Ascending aorta (tissue), 2 donors: ENCODE data around the gene SLC38A1. TPM values are rescaled to one million over a fixed set of nuclear protein-coding genes. Genes with fewer than 3 reads are reported as not detected.
"Not testable (repeated sequence)": the region's sequence is repeated elsewhere in the genome, so short reads cannot be mapped to it uniquely, and the experiment has no call there.

Experiments used
- DNase-seq, 2 donors: peaks; one replicate each; pipeline ENCODE4 v3.0.0-alpha.2; 2019; ENCODE audit warnings: low spot score in 2 of 2
- H3K27ac ChIP-seq, 2 donors: fragments of 200-600 bp; sonication (generic); one replicate each; pipeline ENCODE4 v1.5.1; 2016 to 2017; ENCODE audit warnings: mild to moderate bottlenecking in 1 of 2
- H3K27me3 ChIP-seq: fragments of 200-600 bp; sonication (generic); one replicate; pipeline ENCODE4 v1.5.1; 2017
- H3K36me3 ChIP-seq, 2 donors: fragments of 200-600 bp; sonication (generic); one replicate each; pipeline ENCODE4 v1.5.1; 2016
- H3K4me1 ChIP-seq, 2 donors: fragments of 200-600 bp; sonication (generic); one replicate each; pipeline ENCODE4 v1.5.1; 2016 to 2017; ENCODE audit warnings: mild to moderate bottlenecking in 1 of 2
- H3K4me3 ChIP-seq, 2 donors: fragments of 200-600 bp; sonication (generic); one replicate each; pipeline ENCODE4 v1.5.1; 2016 to 2017; ENCODE audit warnings: mild to moderate bottlenecking in 1 of 2
- H3K9me3 ChIP-seq, 2 donors: fragments of 200-600 bp; sonication (generic); one replicate each; pipeline ENCODE4 v1.5.1; 2016
- intact Hi-C: fragments of 100-400 bp; cut with DNase I; formaldehyde crosslinking; loops from one replicate; pipeline ENCODE4 v1.15.1; 2023
- total RNA-seq: library from RNA; depleted of rRNA; stranded (reverse); fragments of >200 nt; gene quantifications from one replicate; pipeline ENCODE4 v1.1.0, GENCODE V29; 2016
- TF ChIP-seq, protein P1 (sequence below), 3 experiments: fragments of 200-600 bp in 2 of 3; fragments of 450-650 bp in 1 of 3; sonication (generic) in 2 of 3; IDR thresholded peaks; one replicate each; pipeline ENCODE4 v1.5.1; 2016 to 2019; ENCODE audit warnings: antibody characterized with exemption in 3 of 3, mild to moderate bottlenecking in 1 of 3, moderate library complexity in 1 of 3

SLC38A1 gene
- total RNA-seq, 1 donor from 2014 or later = 12.8 TPM

DNA sequence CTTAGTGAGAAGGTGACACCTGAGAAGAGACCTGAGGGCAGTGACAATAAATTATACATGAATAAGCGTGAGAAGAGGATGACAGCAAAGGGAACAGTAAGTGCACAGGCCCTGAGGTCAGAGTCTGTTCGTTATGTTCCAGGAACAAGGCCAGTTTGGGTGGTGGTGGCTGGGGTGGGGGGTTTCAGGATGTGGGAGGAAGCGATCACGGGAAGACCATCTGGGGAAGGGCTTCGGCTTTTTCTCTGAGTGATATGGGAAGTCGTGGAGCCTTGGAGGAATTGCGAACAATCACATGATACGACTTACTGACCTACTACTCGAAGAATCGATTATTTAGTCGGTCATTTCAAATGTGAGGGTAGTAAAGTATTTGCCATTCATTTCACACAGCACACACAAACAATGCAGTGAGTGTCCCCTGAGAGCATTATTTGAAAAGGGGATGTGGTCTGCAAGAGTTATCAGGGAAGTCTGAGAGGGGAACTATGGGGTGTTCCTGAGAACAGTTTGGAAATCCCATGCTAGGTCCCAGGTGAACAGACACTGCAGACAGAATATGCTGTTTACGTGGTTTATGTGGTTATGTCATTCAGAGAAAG is 94.7 kb downstream of the SLC38A1 start:
- Histone ChIP-seq H3K9me3 (no peaks in the 10 kb centered on the region), H3K27ac (no peak overlapping the region), H3K36me3 (no peaks in the 10 kb centered on the region), H3K4me3 (no peak overlapping the region), H3K27me3 (no peaks in the 10 kb centered on the region), H3K4me1 (no peaks in the 10 kb centered on the region)
- DNase-seq = no peak
- TF ChIP-seq, protein P1, sequence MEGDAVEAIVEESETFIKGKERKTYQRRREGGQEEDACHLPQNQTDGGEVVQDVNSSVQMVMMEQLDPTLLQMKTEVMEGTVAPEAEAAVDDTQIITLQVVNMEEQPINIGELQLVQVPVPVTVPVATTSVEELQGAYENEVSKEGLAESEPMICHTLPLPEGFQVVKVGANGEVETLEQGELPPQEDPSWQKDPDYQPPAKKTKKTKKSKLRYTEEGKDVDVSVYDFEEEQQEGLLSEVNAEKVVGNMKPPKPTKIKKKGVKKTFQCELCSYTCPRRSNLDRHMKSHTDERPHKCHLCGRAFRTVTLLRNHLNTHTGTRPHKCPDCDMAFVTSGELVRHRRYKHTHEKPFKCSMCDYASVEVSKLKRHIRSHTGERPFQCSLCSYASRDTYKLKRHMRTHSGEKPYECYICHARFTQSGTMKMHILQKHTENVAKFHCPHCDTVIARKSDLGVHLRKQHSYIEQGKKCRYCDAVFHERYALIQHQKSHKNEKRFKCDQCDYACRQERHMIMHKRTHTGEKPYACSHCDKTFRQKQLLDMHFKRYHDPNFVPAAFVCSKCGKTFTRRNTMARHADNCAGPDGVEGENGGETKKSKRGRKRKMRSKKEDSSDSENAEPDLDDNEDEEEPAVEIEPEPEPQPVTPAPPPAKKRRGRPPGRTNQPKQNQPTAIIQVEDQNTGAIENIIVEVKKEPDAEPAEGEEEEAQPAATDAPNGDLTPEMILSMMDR (IDR thresholded peaks at IDR 0.05) = no peak
- intact Hi-C loops = no loop called here

DNA sequence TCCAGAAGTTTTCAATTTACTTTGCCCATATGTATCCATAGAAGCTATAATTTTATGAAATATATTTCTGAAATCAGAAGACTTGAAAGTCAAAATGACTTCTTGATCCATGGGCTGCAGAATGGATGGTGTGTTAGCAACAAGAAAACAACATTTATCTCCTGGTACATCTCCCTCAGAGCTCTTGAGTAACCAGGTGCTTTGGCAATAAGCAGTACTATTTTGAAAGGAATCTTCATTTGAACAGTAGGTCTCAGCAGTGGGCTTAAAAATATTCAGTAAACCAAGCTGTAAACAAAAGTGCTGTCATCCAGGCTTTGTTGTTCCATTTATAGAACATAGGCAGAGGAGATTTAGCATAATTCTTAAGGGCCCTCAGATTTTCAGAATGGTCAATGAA is 100.4 kb downstream of the SLC38A1 start:
- intact Hi-C loops = no loop called here
- Histone ChIP-seq H3K9me3 (peaks cover 0 to 4% of the 10 kb centered on the region in 2 donors), H3K4me3 (no peak overlapping the region), H3K4me1 (no peaks in the 10 kb centered on the region), H3K27ac (no peak overlapping the region), H3K36me3 (no peaks in the 10 kb centered on the region), H3K27me3 (no peaks in the 10 kb centered on the region)
- DNase-seq = no peak
- TF ChIP-seq, protein P1 (IDR thresholded peaks at IDR 0.05) = no peak

DNA sequence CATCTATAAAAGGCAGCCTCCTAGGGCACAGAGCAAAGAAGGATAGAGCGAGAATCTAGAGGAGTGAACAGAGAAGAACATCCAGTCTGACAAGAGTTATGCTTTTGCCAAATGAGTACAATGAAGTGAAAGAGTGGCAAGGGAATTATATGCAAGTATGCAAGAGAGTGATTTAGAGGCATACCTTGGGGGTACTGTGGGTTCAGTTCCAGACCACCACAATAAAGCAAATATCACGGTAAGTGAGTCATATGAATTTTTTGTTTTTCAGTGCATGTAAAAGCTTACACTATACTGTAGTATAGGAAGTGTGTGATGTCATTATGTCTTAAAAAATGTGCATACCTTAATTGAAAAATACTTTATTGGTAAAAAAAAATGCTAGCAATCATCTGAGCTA is 101.4 kb downstream of the SLC38A1 start:
- no peak for DNase-seq
- H3K4me3 ChIP-seq = no peak overlapping the region
- H3K4me1 ChIP-seq = no peaks in the 10 kb centered on the region
- peaks cover 0 to 4% of the 10 kb centered on the region in 2 donors for H3K9me3 ChIP-seq
- no peaks in the 10 kb centered on the region for H3K27me3 ChIP-seq
- TF ChIP-seq, protein P1 (IDR thresholded peaks at IDR 0.05) = no peak
- H3K36me3 ChIP-seq = no peaks in the 10 kb centered on the region
- intact Hi-C loops = no loop called here
- no peak overlapping the region for H3K27ac ChIP-seq

DNA sequence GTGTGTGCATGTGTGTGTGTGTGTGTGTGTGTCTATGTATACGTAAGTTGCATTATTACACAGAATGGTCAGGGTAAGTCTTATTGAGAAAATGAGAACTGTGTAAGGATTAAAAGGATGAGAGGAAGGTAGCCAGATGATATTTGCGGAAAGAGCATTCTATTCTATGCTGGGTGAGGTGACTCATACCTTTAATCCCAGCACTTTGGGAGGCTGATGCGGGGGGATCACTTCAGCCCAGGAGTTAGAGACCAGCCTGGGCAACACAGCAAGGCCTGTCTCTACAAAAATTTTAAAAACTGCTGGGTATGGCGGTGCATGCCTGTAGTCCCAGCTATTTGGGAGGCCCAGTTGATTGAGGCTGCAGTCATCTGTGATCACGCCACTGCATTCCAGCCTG is 103.7 kb downstream of the SLC38A1 start:
- intact Hi-C loops = no loop called here
- no peak overlapping the region for H3K4me3 ChIP-seq
- H3K27ac ChIP-seq = no peak overlapping the region

DNA sequence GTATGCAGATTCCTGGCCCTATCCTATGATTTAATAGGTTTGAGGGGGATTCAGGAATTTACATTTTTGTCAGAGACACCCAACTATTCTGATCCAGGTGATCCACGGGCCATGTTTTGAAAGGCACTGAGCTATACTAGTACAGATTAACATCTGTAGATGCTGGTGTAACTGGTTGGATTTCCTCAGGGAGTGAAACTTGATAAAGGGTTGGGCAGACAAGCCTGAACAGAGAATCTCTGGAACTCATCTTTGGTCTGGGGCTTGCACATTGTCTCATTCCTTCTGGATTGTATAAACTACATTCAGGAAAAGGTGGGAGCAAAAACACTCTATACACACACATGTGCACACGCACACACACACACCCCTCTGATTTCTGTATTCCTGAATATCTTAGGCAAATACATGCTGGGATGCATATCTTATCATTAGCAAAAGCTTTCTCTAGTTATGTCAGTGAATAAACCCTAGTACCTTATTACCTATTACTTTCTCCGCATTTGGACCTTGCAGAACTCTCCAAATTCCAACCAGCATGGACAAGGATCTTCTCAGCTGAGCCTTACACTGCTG is 104.6 kb downstream of the SLC38A1 start:
- Histone ChIP-seq H3K4me3 (no peak overlapping the region), H3K9me3 (peaks cover 0 to 4% of the 10 kb centered on the region in 2 donors), H3K36me3 (no peaks in the 10 kb centered on the region), H3K27me3 (no peaks in the 10 kb centered on the region), H3K4me1 (peaks cover under 1 to 11% of the 10 kb centered on the region in 2 donors), H3K27ac (no peak overlapping the region)
- no peak for DNase-seq
- TF ChIP-seq, protein P1 (IDR thresholded peaks at IDR 0.05) = no peak
- intact Hi-C loops = no loop called here

More for the DNA sequence above, 103.7 kb downstream of the SLC38A1 start:
- H3K36me3 ChIP-seq = no peaks in the 10 kb centered on the region
- no peaks in the 10 kb centered on the region for H3K27me3 ChIP-seq
- peaks cover 0 to 8% of the 10 kb centered on the region in 2 donors for H3K4me1 ChIP-seq
- H3K9me3 ChIP-seq = peaks cover 0 to 4% of the 10 kb centered on the region in 2 donors
- DNase-seq = no peak
- TF ChIP-seq, protein P1 (IDR thresholded peaks at IDR 0.05) = no peak

DNA sequence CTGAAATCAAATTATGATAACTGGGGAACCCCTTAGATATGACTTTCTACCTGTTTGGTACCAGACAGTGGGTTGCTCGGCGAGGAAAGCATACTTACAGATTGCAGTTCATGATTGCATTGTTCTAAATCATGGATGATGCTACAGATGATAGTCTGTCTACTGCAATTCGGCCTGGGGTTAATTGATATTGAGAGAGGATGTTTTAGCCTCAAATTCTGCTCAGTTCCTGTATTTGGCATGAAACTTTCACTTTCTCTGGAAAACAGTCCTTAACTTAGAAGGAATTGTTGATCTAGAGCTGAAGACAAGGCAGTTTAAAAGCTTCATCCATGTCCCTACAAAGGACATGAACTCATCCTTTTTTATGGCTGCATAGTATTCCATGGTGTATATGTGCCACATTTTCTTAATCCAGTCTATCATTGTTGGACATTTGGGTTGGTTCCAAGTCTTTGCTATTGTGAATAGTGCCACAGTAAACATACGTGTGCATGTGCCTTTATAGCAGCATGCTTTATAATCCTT is 106.2 kb downstream of the SLC38A1 start:
- H3K4me3 ChIP-seq, intact Hi-C loops, H3K27ac ChIP-seq, H3K27me3 ChIP-seq, H3K36me3 ChIP-seq, DNase-seq, H3K9me3 ChIP-seq: not testable (repeated sequence)
- H3K4me1 ChIP-seq = peaks cover 3 to 16% of the 10 kb centered on the region in 2 donors
